Muscle layer of duodenum (tissue), 2 donors: ENCODE results near the gene ZNF512.

Source experiments
- H3K27ac ChIP-seq: one replicate; pipeline ENCODE4 v1.7.0; 2013; ENCODE audit warnings: mild to moderate bottlenecking, low read length
- H3K27me3 ChIP-seq: one replicate; pipeline ENCODE4 v1.7.0; 2013; ENCODE audit warnings: low read depth, mild to moderate bottlenecking, control low read depth, low read length
- H3K36me3 ChIP-seq, 2 donors: one replicate each; pipeline ENCODE4 v1.7.0; 2013; ENCODE audit warnings: low read length in 2 of 2, control low read depth in 1 of 2, mild to moderate bottlenecking in 1 of 2; ENCODE audit not compliant: insufficient read depth in 2 of 2, control insufficient read depth in 1 of 2
- H3K4me1 ChIP-seq, 2 donors: one replicate each; pipeline ENCODE4 v1.7.0; 2013; ENCODE audit warnings: low read length in 2 of 2, mild to moderate bottlenecking in 2 of 2, control low read depth in 1 of 2, moderate library complexity in 1 of 2; ENCODE audit not compliant: insufficient read depth in 2 of 2, control insufficient read depth in 1 of 2
- H3K4me3 ChIP-seq, 2 donors: one replicate each; pipeline ENCODE4 v1.7.0; 2013; ENCODE audit warnings: low read length in 2 of 2, low read depth in 1 of 2, mild to moderate bottlenecking in 1 of 2
- H3K9me3 ChIP-seq, 2 donors: one replicate each; pipeline ENCODE4 v1.7.0; 2013; ENCODE audit warnings: low read length in 2 of 2, control low read depth in 1 of 2, mild to moderate bottlenecking in 1 of 2; ENCODE audit not compliant: control insufficient read depth in 1 of 2
- donor health status: healthy.

Gene ZNF512

DNA sequence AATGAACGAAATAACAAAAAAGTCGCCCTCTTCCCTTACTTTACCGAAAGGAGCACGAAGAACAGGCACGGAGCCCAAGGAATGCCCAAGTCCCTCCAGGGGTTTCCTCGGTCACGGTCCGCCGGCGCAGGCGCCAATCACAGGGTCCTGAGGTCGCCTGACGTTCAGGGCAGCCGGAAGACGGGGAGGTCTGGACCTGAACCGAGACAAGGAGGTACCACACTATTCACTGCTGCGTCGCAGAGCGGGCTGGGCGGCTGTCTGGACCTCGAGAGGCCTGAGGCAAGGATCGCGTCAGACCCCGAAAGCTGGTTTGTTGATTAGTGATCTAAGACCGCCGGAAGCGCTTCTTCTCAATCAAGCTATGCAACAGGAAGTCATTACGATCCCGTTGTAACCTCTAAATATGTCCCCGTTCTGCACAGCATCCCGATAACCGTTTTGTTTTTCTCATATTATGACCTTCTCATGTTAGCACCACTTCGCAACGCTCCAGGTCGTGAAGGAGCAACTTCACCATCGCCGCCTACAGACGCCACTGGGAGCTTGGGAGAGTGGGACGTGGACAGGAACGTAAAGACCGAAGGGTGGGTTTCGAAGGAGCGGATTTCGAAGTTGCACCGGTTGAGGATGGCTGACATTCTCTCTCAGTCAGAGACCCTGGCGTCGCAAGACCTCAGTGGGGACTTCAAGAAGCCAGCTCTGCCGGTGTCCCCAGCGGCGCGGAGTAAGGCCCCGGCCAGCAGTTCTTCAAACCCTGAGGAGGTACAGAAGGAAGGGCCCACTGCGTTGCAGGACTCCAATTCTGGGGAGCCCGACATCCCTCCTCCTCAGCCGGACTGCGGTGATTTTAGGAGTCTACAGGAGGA is 80.7 kb downstream of the ZNF512 start, which contains the start of the genes SLC4A1AP and SUPT7L:
TSS of gene SLC4A1AP (plus strand) at position 605 of the 869 bp plus-strand sequence. CDS start at position 631, 26 bp downstream.
TSS of gene SUPT7L (minus strand) at position 330 of the 869 bp plus-strand sequence. CDS start 1,422 bp downstream, outside the sequence.
- no peaks in the 10 kb centered on the region for H3K9me3 ChIP-seq
- H3K27ac ChIP-seq: peak within 1 kb of the TSS; percentile 96
- H3K4me1 ChIP-seq: peaks cover 18 to 31% of the 10 kb centered on the region in 2 donors
- peaks cover 24 to 45% of the 10 kb centered on the region in 2 donors for H3K36me3 ChIP-seq
- peak within 1 kb of the TSS; percentile 96 to 99 for H3K4me3 ChIP-seq
- H3K27me3 ChIP-seq: no peaks in the 10 kb centered on the region

DNA sequence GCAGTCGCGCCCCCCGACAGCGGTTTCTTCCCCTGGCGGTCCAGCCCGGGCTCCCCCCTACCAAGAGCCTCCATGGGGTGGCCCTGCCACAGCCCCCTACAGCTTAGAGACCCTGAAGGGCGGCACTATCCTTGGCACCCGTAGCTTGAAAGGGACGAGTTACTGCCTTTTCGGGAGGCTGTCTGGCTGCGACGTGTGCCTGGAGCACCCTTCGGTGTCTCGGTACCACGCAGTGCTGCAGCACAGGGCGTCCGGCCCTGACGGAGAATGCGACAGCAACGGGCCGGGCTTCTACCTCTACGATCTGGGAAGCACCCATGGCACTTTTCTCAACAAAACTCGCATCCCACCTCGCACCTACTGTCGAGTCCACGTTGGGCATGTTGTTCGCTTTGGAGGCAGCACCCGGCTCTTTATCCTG is 81.3 kb downstream of the ZNF512 start:
- no peaks in the 10 kb centered on the region for H3K9me3 ChIP-seq
- H3K27me3 ChIP-seq: no peaks in the 10 kb centered on the region
- peaks cover 18 to 31% of the 10 kb centered on the region in 2 donors for H3K4me1 ChIP-seq
- peak overlapping the region; percentile 96 to 99 for H3K4me3 ChIP-seq
- H3K27ac ChIP-seq: peak overlapping the region; percentile 96
- H3K36me3 ChIP-seq: peaks cover 29 to 49% of the 10 kb centered on the region in 2 donors

GRCh38 chr2:27664622-27665363 is 82.0 kb downstream of the ZNF512 start:
- H3K4me3 ChIP-seq: peak overlapping the region; percentile 96 to 99
- peaks cover 18 to 31% of the 10 kb centered on the region in 2 donors for H3K4me1 ChIP-seq
- H3K9me3 ChIP-seq: no peaks in the 10 kb centered on the region
- H3K27ac ChIP-seq: no peak overlapping the region
- peaks cover 27 to 48% of the 10 kb centered on the region in 2 donors for H3K36me3 ChIP-seq
- H3K27me3 ChIP-seq: no peaks in the 10 kb centered on the region

DNA sequence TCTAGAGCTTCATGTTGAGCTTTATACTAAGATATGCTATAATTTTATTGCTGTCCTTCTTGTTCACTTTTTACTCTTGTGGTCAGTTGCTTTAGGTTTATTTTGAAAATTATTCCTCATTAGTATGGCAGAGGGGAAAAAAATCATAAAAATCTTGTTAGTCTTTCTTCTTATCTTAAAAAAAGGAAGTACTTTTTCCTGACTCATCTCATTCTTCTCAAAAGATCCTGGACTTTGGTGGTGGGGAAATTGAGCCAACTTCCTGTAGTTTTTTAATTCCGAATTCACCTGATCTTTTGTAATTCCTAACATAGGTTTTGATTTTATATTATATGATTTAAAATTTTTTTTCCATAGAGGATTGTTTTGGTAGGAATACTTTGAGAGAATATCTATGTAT is 84.6 kb downstream of the ZNF512 start:
- H3K4me3 ChIP-seq: no peak overlapping the region

DNA sequence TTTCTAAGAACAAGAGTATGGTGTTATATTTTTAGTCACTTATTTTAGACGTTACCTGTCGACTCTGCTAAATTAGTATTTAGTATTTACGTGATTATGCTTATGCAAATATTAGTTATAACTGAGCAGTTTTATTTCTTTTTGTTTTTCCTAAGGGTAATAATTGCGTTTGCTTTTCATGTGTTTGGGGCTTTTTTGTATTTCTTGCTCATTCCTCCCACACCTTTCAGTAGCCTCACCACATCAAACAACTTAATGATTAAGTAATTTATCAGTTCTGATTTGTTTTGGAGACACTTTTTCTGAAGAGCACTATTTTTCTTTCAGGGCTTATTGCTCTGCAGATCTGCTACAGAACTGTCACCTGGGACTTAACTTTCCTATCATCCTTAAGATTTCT is 88.4 kb downstream of the ZNF512 start:
- H3K9me3 ChIP-seq: no peaks in the 10 kb centered on the region
- H3K27ac ChIP-seq: no peak overlapping the region
- no peak overlapping the region for H3K4me3 ChIP-seq
- H3K36me3 ChIP-seq: peaks cover 36 to 65% of the 10 kb centered on the region in 2 donors
- H3K4me1 ChIP-seq: no peaks in the 10 kb centered on the region
- no peaks in the 10 kb centered on the region for H3K27me3 ChIP-seq

More for the DNA sequence above, 84.6 kb downstream of the ZNF512 start:
- no peaks in the 10 kb centered on the region for H3K27me3 ChIP-seq
- no peak overlapping the region for H3K27ac ChIP-seq
- peaks cover 23 to 48% of the 10 kb centered on the region in 2 donors for H3K36me3 ChIP-seq
- peaks cover 13 to 24% of the 10 kb centered on the region in 2 donors for H3K4me1 ChIP-seq
- no peaks in the 10 kb centered on the region for H3K9me3 ChIP-seq
